Sigmoid colon (tissue), 4 donors: ENCODE measurements around the gene FOXK2.

Experiments
- CTCF ChIP-seq, 4 experiments: fragments of 450-650 bp in 3 of 4; fragments of 200-600 bp in 1 of 4; IDR thresholded peaks; one replicate each; pipeline ENCODE4 v1.5.1; 2016 to 2019; ENCODE audit warnings: antibody characterized with exemption in 4 of 4, mild to moderate bottlenecking in 3 of 4, moderate library complexity in 2 of 4
- EP300 ChIP-seq, 4 donors: sonication (generic); formaldehyde crosslinking; IDR thresholded peaks; one replicate each; pipeline ENCODE4 v1.6.1; 2017; ENCODE audit warnings: antibody characterized with exemption in 4 of 4

GRCh38 chr17:82582213-82582612, 62.7 kb downstream of the FOXK2 start:
- no peak for TF ChIP-seq CTCF (IDR thresholded peaks at IDR 0.05)
- no peak for TF ChIP-seq EP300 (IDR thresholded peaks at IDR 0.05)
